K562 (cell line): ENCODE measurements around the gene NOP10. TPM values are rescaled to one million over a fixed set of nuclear protein-coding genes. Genes with fewer than 3 reads are reported as not detected.

Experiments
- ATF1 ChIP-seq, 2 experiments: fragments of 450-650 bp in 1 of 2; IDR thresholded peaks; 2 replicates each; pipeline ENCODE4 v1.6.1; 2016; ENCODE audit warnings: missing compliant biosample characterization in 1 of 2, missing genetic modification characterization in 1 of 2
- ATF6 ChIP-seq: sonication (generic); formaldehyde crosslinking; IDR thresholded peaks from 2 replicates; pipeline ENCODE4 v1.4.0; 2020; ENCODE audit warnings: mild to moderate bottlenecking, missing genetic modification reagents
- CUX1 ChIP-seq: fragments of 200-800 bp; sonication (Bioruptor generic); IDR thresholded peaks from 2 replicates; pipeline ENCODE4 v1.6.1; 2016; ENCODE audit warnings: missing genetic modification characterization, missing compliant biosample characterization
- E2F6 ChIP-seq, 2 experiments: IDR thresholded peaks; 2 replicates each; pipeline ENCODE4 v1.6.1; 2011; ENCODE audit warnings: borderline replicate concordance in 1 of 2, control low read depth in 1 of 2, low read depth in 1 of 2, low read length in 1 of 2, mild to moderate bottlenecking in 1 of 2, mixed read lengths in 1 of 2, moderate library complexity in 1 of 2; ENCODE audit not compliant: insufficient read depth in 1 of 2, insufficient read length in 1 of 2, poor library complexity in 1 of 2, severe bottlenecking in 1 of 2; ENCODE audit errors: extremely low read depth in 1 of 2
- FIP1L1 ChIP-seq: fragments of 200-400 bp; formaldehyde crosslinking; IDR thresholded peaks from 2 replicates; pipeline ENCODE4 v1.6.1; 2018; ENCODE audit warnings: mild to moderate bottlenecking, low read depth, low read length; ENCODE audit not compliant: poor library complexity, severe bottlenecking
- FOXM1 ChIP-seq, 2 experiments: fragments of 450-650 bp in 1 of 2; sonication (generic) in 1 of 2; formaldehyde crosslinking in 1 of 2; IDR thresholded peaks; 2 replicates each; pipeline versions ENCODE4 v1.6.1 to v1.9.0; 2017 to 2022; ENCODE audit warnings: low read depth in 2 of 2, mild to moderate bottlenecking in 2 of 2, missing genetic modification reagents in 1 of 2, moderate library complexity in 1 of 2
- MTA3 ChIP-seq: fragments of 450-650 bp; formaldehyde crosslinking; IDR thresholded peaks from 2 replicates; pipeline ENCODE4 v1.6.1; 2017; ENCODE audit warnings: mild to moderate bottlenecking, borderline replicate concordance
- STAT5B ChIP-seq: fragments of 250-450 bp; sonication (Bioruptor Pico); IDR thresholded peaks from 2 replicates; pipeline ENCODE4 v1.8.0; 2021; ENCODE audit warnings: mild to moderate bottlenecking, inconsistent platforms
- YBX1 ChIP-seq: fragments of 450-650 bp; IDR thresholded peaks from 2 replicates; pipeline ENCODE4 v1.7.1; 2016; ENCODE audit warnings: mild to moderate bottlenecking
- ZNF184 ChIP-seq: sonication (generic); formaldehyde crosslinking; IDR thresholded peaks from 2 replicates; pipeline ENCODE4 v1.5.0; 2020; ENCODE audit warnings: missing genetic modification reagents
- ZNF609 ChIP-seq: sonication (generic); formaldehyde crosslinking; IDR thresholded peaks from 2 replicates; pipeline ENCODE4 v1.8.1; 2023; ENCODE audit warnings: missing genetic modification reagents, mild to moderate bottlenecking, borderline replicate concordance
- polyA plus RNA-seq, 8 experiments: library from polyadenylated mRNA; depleted of rRNA in 4 of 8; stranded (reverse) in 5 of 8; unstranded in 3 of 8; fragments of >200 nt; fragmentation: Nextera tagmentation in 2 of 8; fragmentation: Illumina TruSeq in 1 of 8; extraction: Ambion mirVana in 2 of 8; extraction: Trizol in 1 of 8; gene quantifications; 2 replicates each; pipeline versions ENCODE4 v1.2.1 to v1.2.3, GENCODE V29; 2011 to 2014; ENCODE audit warnings: inconsistent platforms in 1 of 8, missing spikeins in 1 of 8
- total RNA-seq, 7 experiments: library from RNA; depleted of rRNA in 6 of 7; stranded (reverse); fragments of >200 nt in 6 of 7; fragmentation: Illumina TruSeq in 2 of 7; extraction: Trizol in 2 of 7; gene quantifications; 2 replicates each; pipeline versions ENCODE4 v1.2.1 to v1.2.3, GENCODE V29; 2011 to 2021; ENCODE audit warnings: low replicate concordance in 1 of 7

The NOP10 gene
- total and polyA plus RNA-seq, 9 of the 15 experiments (the other 6 are each of a cell fraction or from before 2014, with no cell fraction given): 250 to 1,663 (median 449) TPM

- no peak for TF ChIP-seq ATF6 (CRISPR knock-in tag)
- no peak for TF ChIP-seq FOXM1 (IDR thresholded peaks at IDR 0.05; ENCODE audit: low read depth)
- no peak for TF ChIP-seq FOXM1 (CRISPR knock-in tag; IDR thresholded peaks at IDR 0.05; ENCODE audit: low read depth)
- TF ChIP-seq MTA3: 0 out of 2 replicates have a peak, but pooled peaks have one; percentile 41
- no peak for TF ChIP-seq YBX1
- TF ChIP-seq ATF1 (CRISPR knock-in tag; IDR thresholded peaks at IDR 0.05): no peak
- no peak for TF ChIP-seq ATF1 (tag; IDR thresholded peaks at IDR 0.05)
- no peak for TF ChIP-seq ZNF609
- no peak for TF ChIP-seq E2F6 (IDR thresholded peaks at IDR 0.05; ENCODE audit: borderline replicate concordance in 1 of 2, extremely low read depth in 1 of 2, insufficient read depth in 1 of 2, insufficient read length in 1 of 2, low read depth in 1 of 2, low read length in 1 of 2, poor library complexity in 1 of 2, severe bottlenecking in 1 of 2)
- TF ChIP-seq STAT5B: no peak
- TF ChIP-seq FIP1L1: no peak
- no peak for TF ChIP-seq CUX1 (CRISPR knock-in tag)
- TF ChIP-seq ZNF184: no peak
Measured at GRCh38 chr15:34318277-34319079, 24.5 kb downstream of the NOP10 start (continued).
